Lung (tissue), 12 donors: ENCODE measurements around the gene ARHGEF33. TPM values are rescaled to one million over a fixed set of nuclear protein-coding genes. Genes with fewer than 3 reads are reported as not detected.

Experiments
- ATAC-seq: fragments of 200-7000 bp; cut with Tn5 transposase; one replicate; pipeline ENCODE4 v1.9.1; 2020; ENCODE audit warnings: moderate number of reproducible peaks; ENCODE audit not compliant: insufficient read depth, low FRiP score
- DNase-seq, 3 donors: peaks; one replicate each; pipeline ENCODE4 v3.0.0-alpha.2; 2013 to 2017
- H3K27ac ChIP-seq, 2 donors: one replicate each; pipeline ENCODE4 v1.5.1; 2013; ENCODE audit warnings: mild to moderate bottlenecking in 2 of 2, moderate library complexity in 2 of 2, control low read depth in 1 of 2, inconsistent platforms in 1 of 2, low read depth in 1 of 2, low read length in 1 of 2
- H3K27me3 ChIP-seq, 3 donors: one replicate each; pipeline ENCODE4 v1.5.1; 2013; ENCODE audit warnings: low read length in 2 of 3; ENCODE audit not compliant: control insufficient read depth in 3 of 3, insufficient read depth in 3 of 3
- H3K36me3 ChIP-seq, 4 donors: one replicate each; pipeline ENCODE4 v1.5.1; 2013; ENCODE audit warnings: low read length in 4 of 4, mild to moderate bottlenecking in 1 of 4, moderate library complexity in 1 of 4; ENCODE audit not compliant: control insufficient read depth in 4 of 4, insufficient read depth in 4 of 4
- H3K4me1 ChIP-seq, 5 donors: one replicate each; pipeline ENCODE4 v1.5.1; 2013; ENCODE audit warnings: low read length in 5 of 5, mild to moderate bottlenecking in 2 of 5, moderate library complexity in 1 of 5; ENCODE audit not compliant: control insufficient read depth in 5 of 5, insufficient read depth in 5 of 5
- H3K4me3 ChIP-seq: one replicate; pipeline ENCODE4 v1.5.1; 2013; ENCODE audit warnings: mild to moderate bottlenecking, control low read depth, moderate library complexity
- H3K9ac ChIP-seq, 2 donors: one replicate each; pipeline ENCODE4 v1.5.1; 2013; ENCODE audit warnings: low read length in 2 of 2, control low read depth in 1 of 2; ENCODE audit not compliant: insufficient read depth in 1 of 2
- H3K9me3 ChIP-seq, 4 donors: one replicate each; pipeline ENCODE4 v1.5.1; 2013; ENCODE audit warnings: low read length in 3 of 4, mild to moderate bottlenecking in 1 of 4, moderate library complexity in 1 of 4; ENCODE audit not compliant: control insufficient read depth in 4 of 4, insufficient read depth in 3 of 4
- WGBS, 2 donors: extraction: QIAGEN DNeasy Blood & Tissue Kit; methylation state at CpG; one replicate each; pipeline ENCODE4 v1.1.7; 2013; 5-methylcytosine and 5-hydroxymethylcytosine counted together
- polyA plus RNA-seq, 2 donors: library from polyadenylated mRNA; stranded (reverse); fragments of 200-250 nt; gene quantifications; one replicate each; pipeline ENCODE4 v1.2.1, GENCODE V29; 2013
- total RNA-seq, 2 donors: library from RNA; depleted of rRNA in 1 of 2; stranded (reverse); fragments of >200 nt in 1 of 2; gene quantifications; one replicate each; pipeline ENCODE4 v1.2.1, GENCODE V29; 2014 to 2021
- TF ChIP-seq, protein P1 (sequence below): IDR thresholded peaks from 2 replicates; pipeline ENCODE4 v1.5.1; 2012; ENCODE audit warnings: mild to moderate bottlenecking; ENCODE audit errors: control extremely low read depth, extremely low read depth
- donor health status: control.
- donor health status: control.
- donor health status: Bipolar disorder and iron deficiency.
- donor health status: healthy.
- donor health status: DM: yes; HTN: yes; CAD: no.

The ARHGEF33 gene
- total and polyA plus RNA-seq, 4 donors: 0.23 to 5.5 (median 0.68) TPM

DNA sequence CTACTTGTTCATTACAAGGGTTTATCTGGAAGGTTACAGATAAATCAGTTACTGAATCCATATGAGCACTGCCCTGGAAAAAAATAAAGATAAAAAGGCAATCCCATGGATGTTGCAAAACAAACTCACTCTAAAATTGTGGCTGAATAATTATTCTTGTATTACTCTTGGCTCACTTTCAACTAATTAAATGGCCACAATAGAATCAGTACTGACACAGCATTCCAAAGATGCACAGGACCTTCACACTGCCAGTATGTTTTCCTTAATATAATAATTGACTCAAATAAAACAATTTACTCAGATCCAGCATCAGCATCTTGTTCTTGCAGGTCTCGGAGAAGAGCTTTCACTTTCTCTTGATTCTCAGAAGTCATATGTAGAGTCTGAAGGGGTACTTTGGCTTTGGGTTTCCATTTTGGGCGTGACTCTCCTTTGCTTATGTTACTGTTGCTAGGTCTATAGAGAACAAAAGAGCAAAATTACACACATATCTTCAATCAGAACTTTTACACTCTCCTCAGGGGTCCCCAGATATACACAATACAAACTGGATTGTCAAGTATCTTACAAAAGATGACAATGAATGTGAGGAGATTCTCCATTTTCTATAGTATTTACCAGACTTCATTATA is 26.5 kb upstream of the ARHGEF33 start:
- WGBS, 2 donors: 83 to 86% methylated on average over 2 of the region's 2 CpGs
- TF ChIP-seq, protein P1, sequence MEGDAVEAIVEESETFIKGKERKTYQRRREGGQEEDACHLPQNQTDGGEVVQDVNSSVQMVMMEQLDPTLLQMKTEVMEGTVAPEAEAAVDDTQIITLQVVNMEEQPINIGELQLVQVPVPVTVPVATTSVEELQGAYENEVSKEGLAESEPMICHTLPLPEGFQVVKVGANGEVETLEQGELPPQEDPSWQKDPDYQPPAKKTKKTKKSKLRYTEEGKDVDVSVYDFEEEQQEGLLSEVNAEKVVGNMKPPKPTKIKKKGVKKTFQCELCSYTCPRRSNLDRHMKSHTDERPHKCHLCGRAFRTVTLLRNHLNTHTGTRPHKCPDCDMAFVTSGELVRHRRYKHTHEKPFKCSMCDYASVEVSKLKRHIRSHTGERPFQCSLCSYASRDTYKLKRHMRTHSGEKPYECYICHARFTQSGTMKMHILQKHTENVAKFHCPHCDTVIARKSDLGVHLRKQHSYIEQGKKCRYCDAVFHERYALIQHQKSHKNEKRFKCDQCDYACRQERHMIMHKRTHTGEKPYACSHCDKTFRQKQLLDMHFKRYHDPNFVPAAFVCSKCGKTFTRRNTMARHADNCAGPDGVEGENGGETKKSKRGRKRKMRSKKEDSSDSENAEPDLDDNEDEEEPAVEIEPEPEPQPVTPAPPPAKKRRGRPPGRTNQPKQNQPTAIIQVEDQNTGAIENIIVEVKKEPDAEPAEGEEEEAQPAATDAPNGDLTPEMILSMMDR: no peak
- Histone ChIP-seq H3K4me1 (no peaks in the 10 kb centered on the region), H3K27me3 (no peaks in the 10 kb centered on the region), H3K27ac (no peak overlapping the region), H3K4me3 (no peak overlapping the region), H3K9ac (no peak overlapping the region), H3K36me3 (peaks cover 10 to 42% (median 36%) of the 10 kb centered on the region in 4 donors), H3K9me3 (no peaks in the 10 kb centered on the region)
- ATAC-seq (no peak), DNase-seq (no peak)

DNA sequence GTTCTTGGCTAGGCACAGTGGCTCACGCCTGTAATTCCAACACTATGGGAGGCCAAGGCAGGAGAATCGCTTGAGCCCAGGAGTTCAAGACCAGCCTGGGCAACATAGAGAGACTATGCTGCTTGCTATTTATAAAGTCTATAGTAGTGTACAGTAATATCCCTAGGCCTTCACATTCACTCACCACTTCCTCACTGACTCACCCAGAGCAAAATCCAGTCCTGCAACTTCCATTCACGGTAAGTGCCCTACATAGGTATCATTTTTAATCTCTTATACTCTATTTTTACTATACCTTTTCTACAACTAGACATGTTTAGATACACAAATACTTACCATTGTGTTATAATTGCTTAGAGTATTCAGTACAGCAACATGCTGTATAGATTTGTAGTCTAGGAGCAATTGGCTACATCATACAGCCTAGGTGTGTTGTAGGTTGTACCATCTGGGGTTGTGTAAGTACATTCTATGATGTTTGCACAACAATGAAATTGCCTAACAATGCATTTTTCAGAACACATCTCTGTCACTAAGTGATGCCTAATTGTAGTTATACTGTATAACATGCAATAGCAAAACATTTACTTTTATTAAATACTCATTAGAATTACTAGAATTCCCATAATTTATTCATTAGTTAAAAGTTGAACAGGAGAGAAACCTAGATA is 22.8 kb upstream of the ARHGEF33 start:
- H3K4me1 ChIP-seq: no peaks in the 10 kb centered on the region
- no peak overlapping the region for H3K27ac ChIP-seq
- ATAC-seq (no peak), DNase-seq (no peak)
- H3K27me3 ChIP-seq: no peaks in the 10 kb centered on the region
- 95% methylated on average over 3 of the region's 3 CpGs for WGBS, 2 donors
- H3K9ac ChIP-seq: no peak overlapping the region
- H3K9me3 ChIP-seq: no peaks in the 10 kb centered on the region
- TF ChIP-seq, protein P1: no peak
- peaks cover 5 to 18% (median 16%) of the 10 kb centered on the region in 4 donors for H3K36me3 ChIP-seq
- H3K4me3 ChIP-seq: no peak overlapping the region

DNA sequence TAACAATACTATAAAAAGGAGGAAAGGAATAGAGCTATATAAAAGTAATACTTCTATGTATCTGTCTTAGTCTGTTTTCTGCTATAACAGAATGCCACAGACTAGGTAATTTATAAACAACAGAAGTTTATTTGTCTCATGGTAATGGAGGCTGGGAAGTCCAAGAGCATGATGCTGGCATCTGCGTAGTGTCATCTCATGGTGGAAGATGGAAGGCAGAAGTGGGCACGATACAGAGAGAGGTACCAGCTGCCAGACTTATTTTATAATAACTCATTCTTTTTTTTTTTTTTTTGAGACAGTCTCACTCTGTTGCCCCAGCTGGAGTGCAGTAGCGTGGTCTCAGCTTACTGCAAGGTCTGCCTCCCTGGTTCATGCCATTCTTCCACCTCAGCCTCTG is 18.2 kb upstream of the ARHGEF33 start:
- no peak for DNase-seq
- TF ChIP-seq, protein P1: no peak
- H3K9ac ChIP-seq: no peak overlapping the region
- 98 to 99% methylated on average over 3 of the region's 3 CpGs for WGBS, 2 donors
- no peak overlapping the region for H3K27ac ChIP-seq
- H3K27me3 ChIP-seq: no peaks in the 10 kb centered on the region
- peaks cover 0 to 6% (median 0%) of the 10 kb centered on the region in 4 donors for H3K9me3 ChIP-seq
- H3K4me3 ChIP-seq: no peak overlapping the region
- peaks cover 0 to 9% (median 0%) of the 10 kb centered on the region in 5 donors for H3K4me1 ChIP-seq
- H3K36me3 ChIP-seq: peaks cover 3 to 13% (median 8%) of the 10 kb centered on the region in 4 donors
- no peak for ATAC-seq
